AG09309 (cell line): ENCODE measurements around the gene TTYH2.

Experiments used
- DNase-seq: peaks from one replicate; pipeline ENCODE4 v3.0.0-alpha.2; 2010; ENCODE audit warnings: low read depth
- H3K4me3 ChIP-seq: 2 replicates; pipeline ENCODE4 v1.5.1; 2011; ENCODE audit warnings: mild to moderate bottlenecking, low read depth, low read length, moderate library complexity; ENCODE audit not compliant: control insufficient read depth
- CTCF ChIP-seq: IDR thresholded peaks from 2 replicates; pipeline ENCODE4 v1.5.1; 2011; ENCODE audit warnings: mild to moderate bottlenecking, low read depth, low read length, inconsistent platforms; ENCODE audit not compliant: insufficient read depth, control insufficient read depth; ENCODE audit errors: missing control alignments

The TTYH2 gene

GRCh38 chr17:74215342-74215727, 2.0 kb downstream of the TTYH2 start:
- no peak for DNase-seq
- H3K4me3 ChIP-seq, result no peak overlapping the region
- no peak for TF ChIP-seq CTCF

GRCh38 chr17:74216505-74216904, 3.1 kb downstream of the TTYH2 start:
- no peak overlapping the region for H3K4me3 ChIP-seq
- no peak for TF ChIP-seq CTCF
- no peak for DNase-seq

- TF ChIP-seq CTCF, result no peak
- no peak for DNase-seq
- no peak overlapping the region for H3K4me3 ChIP-seq
Measured at GRCh38 chr17:74217037-74217730, 3.8 kb downstream of the TTYH2 start.

GRCh38 chr17:74217888-74218287, 4.5 kb downstream of the TTYH2 start:
- no peak for TF ChIP-seq CTCF
- no peak for DNase-seq
- H3K4me3 ChIP-seq, result no peak overlapping the region

- no peak for TF ChIP-seq CTCF
- H3K4me3 ChIP-seq, result no peak overlapping the region
- DNase-seq, result no peak
Measured at GRCh38 chr17:74218436-74218835, 5.1 kb downstream of the TTYH2 start.

- no peak for TF ChIP-seq CTCF
Measured at GRCh38 chr17:74219576-74220133, 6.3 kb downstream of the TTYH2 start.

More at GRCh38 chr17:74219576-74220133, 6.3 kb downstream of the TTYH2 start:
- no peak overlapping the region for H3K4me3 ChIP-seq
- DNase-seq, result no peak
